Ishikawa (cell line): Measurements from ENCODE around the gene MYO18A.

Experiments used
- CEBPB ChIP-seq: IDR thresholded peaks from 2 replicates; pipeline ENCODE4 v1.6.1; 2012
- CREB1 ChIP-seq: IDR thresholded peaks from 2 replicates; pipeline ENCODE4 v1.6.1; 2012; ENCODE audit warnings: low read depth
- EGR1 ChIP-seq: IDR thresholded peaks from 2 replicates; pipeline ENCODE4 v1.6.1; 2012
- EP300 ChIP-seq: IDR thresholded peaks from 2 replicates; pipeline ENCODE4 v1.6.1; 2012; ENCODE audit warnings: borderline replicate concordance
- FOXM1 ChIP-seq: IDR thresholded peaks from 2 replicates; pipeline ENCODE4 v1.6.1; 2012; ENCODE audit warnings: low read depth, borderline replicate concordance
- MAX ChIP-seq: IDR thresholded peaks from 2 replicates; pipeline ENCODE4 v1.6.1; 2012
- NFIC ChIP-seq: IDR thresholded peaks from 2 replicates; pipeline ENCODE4 v1.6.1; 2012
- RAD21 ChIP-seq: IDR thresholded peaks from 2 replicates; pipeline ENCODE4 v1.6.1; 2012; ENCODE audit warnings: low read depth
- REST ChIP-seq: IDR thresholded peaks from 2 replicates; pipeline ENCODE4 v1.6.1; 2012; ENCODE audit warnings: low read depth, mild to moderate bottlenecking
- TAF1 ChIP-seq: IDR thresholded peaks from 2 replicates; pipeline ENCODE4 v1.6.1; 2012; ENCODE audit warnings: low read depth, mild to moderate bottlenecking
- TCF12 ChIP-seq: IDR thresholded peaks from 2 replicates; pipeline ENCODE4 v1.6.1; 2012; ENCODE audit warnings: low read depth
- TEAD4 ChIP-seq: IDR thresholded peaks from 2 replicates; pipeline ENCODE4 v1.6.1; 2012
- YY1 ChIP-seq: IDR thresholded peaks from 2 replicates; pipeline ENCODE4 v1.6.1; 2012; ENCODE audit warnings: low read depth
- ZBTB7A ChIP-seq: IDR thresholded peaks from 2 replicates; pipeline ENCODE4 v1.6.1; 2012; ENCODE audit warnings: low read depth
- TF ChIP-seq, protein P1 (sequence below): IDR thresholded peaks from 2 replicates; pipeline ENCODE4 v1.6.1; 2012

Gene MYO18A

DNA sequence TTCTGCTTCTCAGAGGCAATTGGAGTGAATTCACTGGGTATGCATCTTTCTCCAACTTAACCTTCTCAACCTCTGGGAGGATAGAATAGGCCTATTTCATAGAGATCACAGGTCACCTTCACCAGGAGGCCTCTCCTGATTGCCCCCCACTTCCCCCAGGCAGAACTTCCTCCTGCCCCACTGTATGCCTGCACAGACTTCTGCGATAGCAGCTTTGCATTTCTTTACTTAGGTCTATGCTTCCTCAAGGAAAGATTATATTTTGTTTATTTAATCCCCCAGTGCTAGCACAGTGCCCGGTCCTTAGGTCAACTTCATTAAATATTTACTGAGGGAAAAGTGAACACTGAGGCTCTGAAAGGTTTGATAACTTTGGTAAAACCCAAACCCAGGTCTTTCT lies 19.9 kb downstream of the MYO18A start:
- TF ChIP-seq EP300 (no peak), TAF1 (no peak), CREB1 (no peak), NFIC (no peak), FOXM1 (no peak), ZBTB7A (no peak), RAD21 (no peak), YY1 (no peak), CEBPB (no peak), REST (no peak), TCF12 (no peak), MAX (no peak), TEAD4 (no peak), EGR1 (no peak)
- TF ChIP-seq, protein P1, sequence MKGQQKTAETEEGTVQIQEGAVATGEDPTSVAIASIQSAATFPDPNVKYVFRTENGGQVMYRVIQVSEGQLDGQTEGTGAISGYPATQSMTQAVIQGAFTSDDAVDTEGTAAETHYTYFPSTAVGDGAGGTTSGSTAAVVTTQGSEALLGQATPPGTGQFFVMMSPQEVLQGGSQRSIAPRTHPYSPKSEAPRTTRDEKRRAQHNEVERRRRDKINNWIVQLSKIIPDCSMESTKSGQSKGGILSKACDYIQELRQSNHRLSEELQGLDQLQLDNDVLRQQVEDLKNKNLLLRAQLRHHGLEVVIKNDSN = no peak

- TF ChIP-seq YY1 (no peak), NFIC (no peak), RAD21 (no peak), EGR1 (no peak), ZBTB7A (no peak), REST (no peak), CEBPB (no peak), TCF12 (no peak), CREB1 (no peak), TAF1 (no peak), FOXM1 (no peak)
- TF ChIP-seq, protein P1 = no peak
These were observed 20.8 kb downstream of the MYO18A start for GRCh38 chr17:29159306-29159860.

GRCh38 chr17:29158488-29159275 lies 21.5 kb downstream of the MYO18A start:
- TF ChIP-seq MAX (peak; percentile 25; the same call in 1 of the 2 replicates), REST (no peak), YY1 (no peak), TAF1 (no peak), EGR1 (no peak), RAD21 (no peak), FOXM1 (no peak), TCF12 (no peak), CREB1 (no peak), ZBTB7A (peak; percentile 67), CEBPB (no peak), TEAD4 (peak; percentile 90), NFIC (peak; percentile 23; the same call in 1 of the 2 replicates), EP300 (0 out of 2 replicates have a peak, but pooled peaks have one; percentile 56)
- TF ChIP-seq, protein P1 = no peak

DNA sequence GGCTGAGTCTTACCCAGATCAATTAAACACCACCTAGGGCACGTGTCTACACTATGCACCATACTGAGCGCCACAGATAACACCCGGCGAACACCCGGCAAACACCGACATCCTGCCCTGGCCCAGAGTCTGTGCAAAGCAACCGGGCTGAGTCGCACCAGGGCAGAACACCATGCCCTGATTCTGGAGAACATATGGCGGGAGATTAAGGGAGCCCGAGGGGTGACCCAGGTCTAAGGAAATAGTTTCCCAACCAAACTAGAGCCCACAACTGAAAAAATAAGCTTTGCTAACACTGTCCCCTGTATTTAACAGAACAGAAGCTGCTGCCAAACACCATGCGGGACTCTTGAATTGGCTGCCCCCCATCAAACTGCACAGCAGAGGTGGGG lies 22.1 kb downstream of the MYO18A start:
- TF ChIP-seq CREB1 = no peak
- no peak for TF ChIP-seq RAD21
- no peak for TF ChIP-seq MAX
- no peak for TF ChIP-seq TAF1
- TF ChIP-seq ZBTB7A = no peak
- no peak for TF ChIP-seq CEBPB
- TF ChIP-seq NFIC = no peak
- no peak for TF ChIP-seq EGR1
- no peak for TF ChIP-seq EP300
- no peak for TF ChIP-seq TEAD4
- no peak for TF ChIP-seq TCF12
